ENCODE measurements around the gene KRTAP5-1. TPM values are rescaled to one million over a fixed set of nuclear protein-coding genes. Genes with fewer than 3 reads are reported as not detected.

Gene KRTAP5-1
- total RNA-seq, 2 donors from 2014 or later: not detected

- Mint-ChIP-seq H3K27ac (no peak overlapping the region), H3K36me3 (no peaks in the 10 kb centered on the region), H3K9me3 (no peaks in the 10 kb centered on the region)
- no peak for DNase-seq (ENCODE audit: low spot score in 2 of 2)
- ATAC-seq: no peak
These were observed 17.4 kb downstream of the KRTAP5-1 start for GRCh38 chr11:1567721-1568100.

- no peaks in the 10 kb centered on the region for H3K36me3 Mint-ChIP-seq
- no peaks in the 10 kb centered on the region for H3K9me3 Mint-ChIP-seq
- DNase-seq (ENCODE audit: low spot score in 2 of 2): no peak
These were observed 17.9 kb downstream of the KRTAP5-1 start for GRCh38 chr11:1567052-1567720.

GRCh38 chr11:1566381-1567051 is 18.6 kb downstream of the KRTAP5-1 start:
- no peaks in the 10 kb centered on the region for H3K9me3 Mint-ChIP-seq

More at GRCh38 chr11:1567052-1567720, 17.9 kb downstream of the KRTAP5-1 start:
- no peak for ATAC-seq
- H3K27ac Mint-ChIP-seq: no peak overlapping the region

GRCh38 chr11:1565904-1566247 is 19.2 kb downstream of the KRTAP5-1 start:
- no peaks in the 10 kb centered on the region for H3K9me3 Mint-ChIP-seq
- no peak overlapping the region for H3K27ac Mint-ChIP-seq
- H3K36me3 Mint-ChIP-seq: no peaks in the 10 kb centered on the region
- DNase-seq (ENCODE audit: low spot score in 2 of 2) (no peak), ATAC-seq (no peak)

More at GRCh38 chr11:1566381-1567051, 18.6 kb downstream of the KRTAP5-1 start:
- ATAC-seq (no peak), DNase-seq (ENCODE audit: low spot score in 2 of 2) (no peak)
- no peak overlapping the region for H3K27ac Mint-ChIP-seq
- H3K36me3 Mint-ChIP-seq: no peaks in the 10 kb centered on the region

GRCh38 chr11:1565173-1565903 is 19.7 kb downstream of the KRTAP5-1 start:
- DNase-seq (ENCODE audit: low spot score in 2 of 2): no peak
- H3K27ac Mint-ChIP-seq: no peak overlapping the region
- ATAC-seq: no peak
- no peaks in the 10 kb centered on the region for H3K9me3 Mint-ChIP-seq
- H3K36me3 Mint-ChIP-seq: no peaks in the 10 kb centered on the region

- Mint-ChIP-seq H3K9me3 (no peaks in the 10 kb centered on the region), H3K36me3 (no peaks in the 10 kb centered on the region), H3K27ac (no peak overlapping the region)
- DNase-seq (ENCODE audit: low spot score in 2 of 2) (no peak), ATAC-seq (no peak)
These were observed 20.4 kb downstream of the KRTAP5-1 start for GRCh38 chr11:1564535-1565172.

GRCh38 chr11:1563697-1564534 is 21.2 kb downstream of the KRTAP5-1 start:
- Mint-ChIP-seq H3K9me3 (no peaks in the 10 kb centered on the region), H3K27ac (no peak overlapping the region), H3K36me3 (no peaks in the 10 kb centered on the region)
- no peak for ATAC-seq
- DNase-seq (ENCODE audit: low spot score in 2 of 2): no peak

GRCh38 chr11:1563149-1563638 is 21.9 kb downstream of the KRTAP5-1 start:
- Mint-ChIP-seq H3K36me3 (no peaks in the 10 kb centered on the region), H3K9me3 (no peaks in the 10 kb centered on the region), H3K27ac (no peak overlapping the region)
- DNase-seq (ENCODE audit: low spot score in 2 of 2): no peak
- no peak for ATAC-seq

GRCh38 chr11:1562469-1563148 is 22.5 kb downstream of the KRTAP5-1 start:
- H3K27ac Mint-ChIP-seq: no peak overlapping the region
- no peak for ATAC-seq
- no peaks in the 10 kb centered on the region for H3K9me3 Mint-ChIP-seq
- no peak for DNase-seq (ENCODE audit: low spot score in 2 of 2)
- H3K36me3 Mint-ChIP-seq: no peaks in the 10 kb centered on the region

GRCh38 chr11:1561955-1562354 is 23.1 kb downstream of the KRTAP5-1 start:
- no peaks in the 10 kb centered on the region for H3K36me3 Mint-ChIP-seq
- DNase-seq (ENCODE audit: low spot score in 2 of 2) (no peak), ATAC-seq (no peak)
- H3K9me3 Mint-ChIP-seq: no peaks in the 10 kb centered on the region
- H3K27ac Mint-ChIP-seq: no peak overlapping the region

GRCh38 chr11:1561266-1561665 is 23.8 kb downstream of the KRTAP5-1 start:
- no peaks in the 10 kb centered on the region for H3K9me3 Mint-ChIP-seq

GRCh38 chr11:1560649-1561251 is 24.3 kb downstream of the KRTAP5-1 start:
- H3K27ac Mint-ChIP-seq: no peak overlapping the region
- no peaks in the 10 kb centered on the region for H3K36me3 Mint-ChIP-seq
- ATAC-seq (no peak), DNase-seq (ENCODE audit: low spot score in 2 of 2) (no peak)
- no peaks in the 10 kb centered on the region for H3K9me3 Mint-ChIP-seq

More at GRCh38 chr11:1561266-1561665, 23.8 kb downstream of the KRTAP5-1 start:
- ATAC-seq (no peak), DNase-seq (ENCODE audit: low spot score in 2 of 2) (no peak)
- H3K27ac Mint-ChIP-seq: no peak overlapping the region
- H3K36me3 Mint-ChIP-seq: no peaks in the 10 kb centered on the region

- Mint-ChIP-seq H3K36me3 (no peaks in the 10 kb centered on the region), H3K9me3 (no peaks in the 10 kb centered on the region), H3K27ac (no peak overlapping the region)
- DNase-seq (ENCODE audit: low spot score in 2 of 2): no peak
- no peak for ATAC-seq
These were observed 25.0 kb downstream of the KRTAP5-1 start for GRCh38 chr11:1560002-1560648.

- ATAC-seq: no peak
- H3K9me3 Mint-ChIP-seq: no peaks in the 10 kb centered on the region
- no peak for DNase-seq (ENCODE audit: low spot score in 2 of 2)
- H3K27ac Mint-ChIP-seq: no peak overlapping the region
- no peaks in the 10 kb centered on the region for H3K36me3 Mint-ChIP-seq
These were observed 25.8 kb downstream of the KRTAP5-1 start for GRCh38 chr11:1559111-1559951.
